Measurements from ENCODE around the gene CD33. TPM values are rescaled to one million over a fixed set of nuclear protein-coding genes. Genes with fewer than 3 reads are reported as not detected.
A peak's percentile ranks its signal among the peaks of the same experiment; 100 is the strongest.

CD33 gene
- total RNA-seq, 2 experiments from 2014 or later, result not detected

GRCh38 chr19:51188227-51188559, 36.7 kb upstream of the CD33 start:
- Histone ChIP-seq H3K36me3 (ENCODE audit: insufficient read depth, low read length) (no peaks in the 10 kb centered on the region), H3K4me2 (ENCODE audit: low read length) (no peak overlapping the region), H3K4me1 (ENCODE audit: insufficient read depth, low read length, poor library complexity, severe bottlenecking) (no peaks in the 10 kb centered on the region), H3K9me3 (ENCODE audit: low read length) (no peaks in the 10 kb centered on the region), H3K79me2 (ENCODE audit: insufficient read depth, low read depth, low read length) (no peaks in the 10 kb centered on the region), H3K9me2 (ENCODE audit: insufficient read depth, low read length) (no peaks in the 10 kb centered on the region), H3K4me3 (ENCODE audit: low read depth, low read length, poor library complexity, severe bottlenecking) (no peak overlapping the region), H4K20me1 (ENCODE audit: insufficient read depth, low read length) (no peaks in the 10 kb centered on the region), H2AFZ (ENCODE audit: low read length) (no peak overlapping the region), H3K27ac (ENCODE audit: low read depth, low read length, poor library complexity, severe bottlenecking) (no peak overlapping the region)
- ChIA-PET POLR2A (no interaction called here), CTCF (ENCODE audit: unreplicated experiment) (no interaction called here)
- intact Hi-C loops (cut with micrococcal nuclease; ENCODE audit: unreplicated experiment), result no loop called here
- TF ChIP-seq, protein P1, sequence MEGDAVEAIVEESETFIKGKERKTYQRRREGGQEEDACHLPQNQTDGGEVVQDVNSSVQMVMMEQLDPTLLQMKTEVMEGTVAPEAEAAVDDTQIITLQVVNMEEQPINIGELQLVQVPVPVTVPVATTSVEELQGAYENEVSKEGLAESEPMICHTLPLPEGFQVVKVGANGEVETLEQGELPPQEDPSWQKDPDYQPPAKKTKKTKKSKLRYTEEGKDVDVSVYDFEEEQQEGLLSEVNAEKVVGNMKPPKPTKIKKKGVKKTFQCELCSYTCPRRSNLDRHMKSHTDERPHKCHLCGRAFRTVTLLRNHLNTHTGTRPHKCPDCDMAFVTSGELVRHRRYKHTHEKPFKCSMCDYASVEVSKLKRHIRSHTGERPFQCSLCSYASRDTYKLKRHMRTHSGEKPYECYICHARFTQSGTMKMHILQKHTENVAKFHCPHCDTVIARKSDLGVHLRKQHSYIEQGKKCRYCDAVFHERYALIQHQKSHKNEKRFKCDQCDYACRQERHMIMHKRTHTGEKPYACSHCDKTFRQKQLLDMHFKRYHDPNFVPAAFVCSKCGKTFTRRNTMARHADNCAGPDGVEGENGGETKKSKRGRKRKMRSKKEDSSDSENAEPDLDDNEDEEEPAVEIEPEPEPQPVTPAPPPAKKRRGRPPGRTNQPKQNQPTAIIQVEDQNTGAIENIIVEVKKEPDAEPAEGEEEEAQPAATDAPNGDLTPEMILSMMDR (conservative IDR thresholded peaks at IDR 0.05; ENCODE audit: low read length), result no peak
- no peak for TF ChIP-seq EZH2phosphoT487 (IDR thresholded peaks at IDR 0.05; ENCODE audit: borderline replicate concordance, low read depth, low read length)
- BruUV-seq (replicated peaks), result no TSS peak
- no peak for DNase-seq (ENCODE audit: low spot score)

DNA sequence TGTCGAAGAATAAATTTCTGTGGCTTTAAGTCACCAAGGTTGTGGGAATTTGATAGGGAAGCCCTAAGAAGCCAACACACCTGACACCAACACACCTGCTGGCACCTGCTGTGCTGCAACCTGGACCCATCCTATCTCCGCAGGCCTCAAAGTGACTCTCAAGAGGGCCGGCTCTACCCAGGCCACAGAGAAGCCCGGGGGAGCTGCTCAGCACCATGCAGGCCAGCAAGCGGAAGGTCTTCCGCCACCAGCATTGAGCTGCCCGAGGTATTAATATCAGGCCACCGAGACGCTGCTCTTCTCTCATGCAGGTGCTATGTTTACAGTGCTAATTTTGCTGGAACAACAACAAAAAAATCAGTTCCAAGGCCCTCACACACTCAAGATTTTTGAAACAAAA, 32.2 kb upstream of the CD33 start:
- H3K4me1 ChIP-seq (ENCODE audit: insufficient read depth, low read length, poor library complexity, severe bottlenecking), result no peaks in the 10 kb centered on the region
- no peak for DNase-seq (ENCODE audit: low spot score)
- no peaks in the 10 kb centered on the region for H3K9me2 ChIP-seq (ENCODE audit: insufficient read depth, low read length)
- no peaks in the 10 kb centered on the region for H4K20me1 ChIP-seq (ENCODE audit: insufficient read depth, low read length)
- H3K36me3 ChIP-seq (ENCODE audit: insufficient read depth, low read length), result no peaks in the 10 kb centered on the region
- no peak overlapping the region for H2AFZ ChIP-seq (ENCODE audit: low read length)
- no peaks in the 10 kb centered on the region for H3K9me3 ChIP-seq (ENCODE audit: low read length)
- no peak overlapping the region for H3K27ac ChIP-seq (ENCODE audit: low read depth, low read length, poor library complexity, severe bottlenecking)
- no peak overlapping the region for H3K4me3 ChIP-seq (ENCODE audit: low read depth, low read length, poor library complexity, severe bottlenecking)
- ChIA-PET CTCF (ENCODE audit: unreplicated experiment) (no interaction called here), POLR2A (no interaction called here)
- intact Hi-C loops (cut with micrococcal nuclease; ENCODE audit: unreplicated experiment), result no loop called here
- no peaks in the 10 kb centered on the region for H3K79me2 ChIP-seq (ENCODE audit: insufficient read depth, low read depth, low read length)
- BruUV-seq (replicated peaks), result no TSS peak
- TF ChIP-seq, protein P1 (conservative IDR thresholded peaks at IDR 0.05; ENCODE audit: low read length), result no peak
- no peak for TF ChIP-seq EZH2phosphoT487 (IDR thresholded peaks at IDR 0.05; ENCODE audit: borderline replicate concordance, low read depth, low read length)
- H3K4me2 ChIP-seq (ENCODE audit: low read length), result no peak overlapping the region

DNA sequence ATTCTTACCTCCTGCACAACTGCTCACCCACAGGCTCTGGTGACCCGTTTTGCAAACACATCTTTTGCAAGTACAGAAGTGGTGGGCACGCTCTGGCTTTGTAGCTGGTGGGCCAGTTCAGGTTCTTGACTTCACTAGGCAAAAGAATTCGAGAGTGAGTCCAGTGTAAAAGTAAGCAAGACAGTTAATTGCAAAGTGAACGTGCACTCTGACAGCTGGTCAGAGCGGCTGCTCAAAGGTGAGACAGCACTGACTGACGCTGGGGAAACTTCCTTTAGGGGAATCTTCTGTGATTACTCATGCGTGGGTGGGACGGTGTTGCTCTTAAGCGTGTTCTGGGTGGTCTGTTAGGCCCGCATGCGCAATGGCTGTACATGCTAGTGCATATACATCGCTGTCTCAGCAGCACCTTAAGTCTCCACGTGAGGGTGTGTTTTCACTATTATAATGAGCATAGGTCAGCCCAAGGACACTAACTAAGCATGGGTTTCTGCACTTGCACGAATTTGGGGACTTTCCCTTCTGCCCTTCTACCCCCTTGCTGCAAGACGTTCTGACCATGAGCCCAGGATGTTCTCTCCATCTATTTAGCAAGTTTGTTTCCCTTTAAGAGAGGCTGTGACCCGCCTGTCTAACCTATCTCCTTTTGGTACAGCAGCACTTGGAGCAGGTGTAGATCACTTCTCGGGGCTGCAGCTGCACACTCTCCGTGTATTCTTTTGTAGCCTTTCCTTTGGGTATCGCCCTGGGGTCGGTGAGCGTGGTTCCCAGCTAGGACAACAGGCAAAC, 30.2 kb upstream of the CD33 start:
- peak; percentile 8 for DNase-seq (ENCODE audit: low spot score)
- CTCF ChIA-PET (ENCODE audit: unreplicated experiment), result no interaction called here

More for the DNA sequence above, 30.2 kb upstream of the CD33 start:
- Histone ChIP-seq H3K4me1 (ENCODE audit: insufficient read depth, low read length, poor library complexity, severe bottlenecking) (no peaks in the 10 kb centered on the region), H3K4me3 (ENCODE audit: low read depth, low read length, poor library complexity, severe bottlenecking) (no peak overlapping the region), H3K27ac (ENCODE audit: low read depth, low read length, poor library complexity, severe bottlenecking) (no peak overlapping the region), H3K9me2 (ENCODE audit: insufficient read depth, low read length) (no peaks in the 10 kb centered on the region), H2AFZ (ENCODE audit: low read length) (peak overlapping the region; percentile 61; the same call in 1 of the 2 replicates), H3K9me3 (ENCODE audit: low read length) (no peaks in the 10 kb centered on the region), H3K4me2 (ENCODE audit: low read length) (peak overlapping the region; percentile 50), H3K79me2 (ENCODE audit: insufficient read depth, low read depth, low read length) (no peaks in the 10 kb centered on the region), H3K36me3 (ENCODE audit: insufficient read depth, low read length) (no peaks in the 10 kb centered on the region), H4K20me1 (ENCODE audit: insufficient read depth, low read length) (no peaks in the 10 kb centered on the region)
- TF ChIP-seq, protein P1 (conservative IDR thresholded peaks at IDR 0.05; ENCODE audit: low read length), result no peak
- TF ChIP-seq EZH2phosphoT487 (IDR thresholded peaks at IDR 0.05; ENCODE audit: borderline replicate concordance, low read depth, low read length), result no peak
- POLR2A ChIA-PET, result no interaction called here
- intact Hi-C loops (cut with micrococcal nuclease; ENCODE audit: unreplicated experiment), result no loop called here
- no TSS peak for BruUV-seq (replicated peaks)

All from OCI-LY7 (cell line).